HepG2 (cell line): ENCODE measurements around the gene SERTAD1. TPM values are rescaled to one million over a fixed set of nuclear protein-coding genes. Genes with fewer than 3 reads are reported as not detected.

Experiments
- ARHGAP35 ChIP-seq: sonication (generic); formaldehyde crosslinking; IDR thresholded peaks from 2 replicates; pipeline ENCODE4 v1.9.0; 2022; ENCODE audit warnings: mild to moderate bottlenecking, inconsistent platforms, moderate library complexity, missing genetic modification reagents, borderline replicate concordance
- CREB1 ChIP-seq, 2 experiments: fragments of 450-650 bp in 1 of 2; IDR thresholded peaks; 2 replicates each; pipeline ENCODE4 v1.6.1; 2016 to 2017; ENCODE audit warnings: control low read depth in 1 of 2, mild to moderate bottlenecking in 1 of 2, missing compliant biosample characterization in 1 of 2, missing genetic modification characterization in 1 of 2
- DZIP1 ChIP-seq: sonication (generic); formaldehyde crosslinking; IDR thresholded peaks from 2 replicates; pipeline ENCODE4 v1.5.0; 2020; ENCODE audit warnings: mild to moderate bottlenecking, missing genetic modification reagents
- FIP1L1 ChIP-seq: fragments of 200-400 bp; formaldehyde crosslinking; IDR thresholded peaks from 2 replicates; pipeline ENCODE4 v1.6.1; 2018; ENCODE audit warnings: low read depth, mild to moderate bottlenecking, low read length, moderate library complexity, borderline replicate concordance; ENCODE audit not compliant: insufficient read depth
- MTERF4 ChIP-seq: sonication (generic); formaldehyde crosslinking; IDR thresholded peaks from 2 replicates; pipeline ENCODE4 v1.8.0; 2023; ENCODE audit warnings: mild to moderate bottlenecking, missing genetic modification reagents
- PAWR ChIP-seq: sonication (generic); formaldehyde crosslinking; IDR thresholded peaks from 2 replicates; pipeline ENCODE4 v1.4.0; 2020; ENCODE audit warnings: missing genetic modification reagents, mild to moderate bottlenecking, borderline replicate concordance
- RXRA ChIP-seq: sonication (generic); formaldehyde crosslinking; IDR thresholded peaks from 2 replicates; pipeline ENCODE4 v1.5.1; 2020; ENCODE audit warnings: missing genetic modification reagents
- SRSF9 ChIP-seq: fragments of 200-400 bp; formaldehyde crosslinking; IDR thresholded peaks from 2 replicates; pipeline ENCODE4 v1.6.1; 2018; ENCODE audit warnings: borderline replicate concordance, mild to moderate bottlenecking, low read depth, low read length; ENCODE audit not compliant: insufficient read depth, poor library complexity, severe bottlenecking
- TAF15 ChIP-seq: fragments of 200-400 bp; formaldehyde crosslinking; IDR thresholded peaks from one replicate; pipeline ENCODE4 v1.6.1; 2018; ENCODE audit warnings: mild to moderate bottlenecking, low read depth, low read length; ENCODE audit not compliant: poor library complexity, severe bottlenecking
- TIGD3 ChIP-seq: sonication (generic); formaldehyde crosslinking; IDR thresholded peaks from 2 replicates; pipeline ENCODE4 v1.5.1; 2020; ENCODE audit warnings: mild to moderate bottlenecking, missing genetic modification reagents, borderline replicate concordance
- TOE1 ChIP-seq: sonication (generic); formaldehyde crosslinking; IDR thresholded peaks from 2 replicates; pipeline ENCODE4 v1.4.0; 2020; ENCODE audit warnings: mild to moderate bottlenecking, missing genetic modification reagents
- TRIM22 ChIP-seq: fragments of 450-650 bp; IDR thresholded peaks from 2 replicates; pipeline ENCODE4 v1.6.1; 2017
- ZBTB46 ChIP-seq: sonication (generic); formaldehyde crosslinking; IDR thresholded peaks from 2 replicates; pipeline ENCODE4 v1.4.0; 2020; ENCODE audit warnings: mild to moderate bottlenecking, missing genetic modification reagents, borderline replicate concordance
- ZFYVE20 ChIP-seq: sonication (generic); formaldehyde crosslinking; IDR thresholded peaks from 2 replicates; pipeline ENCODE4 v1.8.0; 2023; ENCODE audit warnings: low read depth, mild to moderate bottlenecking, moderate library complexity, missing genetic modification reagents, borderline replicate concordance
- ZNF564 ChIP-seq: sonication (generic); formaldehyde crosslinking; IDR thresholded peaks from 2 replicates; pipeline ENCODE4 v1.8.1; 2023; ENCODE audit warnings: mild to moderate bottlenecking, missing genetic modification reagents
- ZNF616 ChIP-seq: sonication (generic); formaldehyde crosslinking; IDR thresholded peaks from 2 replicates; pipeline ENCODE4 v1.5.0; 2020; ENCODE audit warnings: low read depth, mild to moderate bottlenecking, missing genetic modification reagents
- ZNF772 ChIP-seq: sonication (generic); formaldehyde crosslinking; IDR thresholded peaks from 2 replicates; pipeline ENCODE4 v1.5.0; 2020; ENCODE audit warnings: mild to moderate bottlenecking, missing genetic modification reagents
- ZSCAN30 ChIP-seq: sonication (generic); formaldehyde crosslinking; IDR thresholded peaks from 2 replicates; pipeline ENCODE4 v1.5.0; 2020; ENCODE audit warnings: mild to moderate bottlenecking, missing genetic modification reagents
- polyA plus RNA-seq, 8 experiments: library from polyadenylated mRNA; depleted of rRNA in 3 of 8; stranded (reverse) in 7 of 8; unstranded in 1 of 8; fragments of >200 nt; fragmentation: Illumina TruSeq in 4 of 8; extraction: Trizol in 4 of 8; gene quantifications; 2 replicates each; pipeline versions ENCODE4 v1.2.1 to v1.2.3, GENCODE V29; 2011 to 2016; ENCODE audit warnings: low read depth in 4 of 8, missing spikeins in 1 of 8, mixed read lengths in 1 of 8; ENCODE audit not compliant: insufficient read depth in 1 of 8
- total RNA-seq, 5 experiments: library from RNA; depleted of rRNA; stranded (reverse); fragments of >200 nt; fragmentation: Illumina TruSeq; extraction: Trizol; gene quantifications; 2 replicates each; pipeline ENCODE4 v1.2.3, GENCODE V29; 2016; ENCODE audit warnings: low read depth in 1 of 5

Gene SERTAD1
- total and polyA plus RNA-seq, 2 of the 13 experiments (the other 11 are each of a cell fraction or from before 2014, with no cell fraction given), result 4.3 to 4.5 TPM

GRCh38 chr19:40466219-40466984 lies 40.6 kb upstream of the SERTAD1 start (continued):
- TF ChIP-seq RXRA (CRISPR knock-in tag) (no peak), PAWR (no peak), ZSCAN30 (CRISPR knock-in tag) (no peak), ARHGAP35 (CRISPR knock-in tag) (no peak), ZFYVE20 (CRISPR knock-in tag) (0 out of 2 replicates have a peak, but pooled peaks have one; percentile 8), MTERF4 (CRISPR knock-in tag) (0 out of 2 replicates have a peak, but pooled peaks have one; percentile 4), CREB1 (IDR thresholded peaks at IDR 0.05) (peak; percentile 46), CREB1 (CRISPR knock-in tag; IDR thresholded peaks at IDR 0.05) (no peak), TAF15 (no peak), TOE1 (CRISPR knock-in tag) (no peak), ZNF772 (CRISPR knock-in tag) (no peak), TIGD3 (no peak), SRSF9 (no peak), DZIP1 (no peak), ZBTB46 (CRISPR knock-in tag) (no peak), FIP1L1 (no peak), ZNF564 (CRISPR knock-in tag) (no peak), TRIM22 (no peak), ZNF616 (CRISPR knock-in tag) (no peak)
